ENCODE measurements around the gene TUBB1.
A peak's percentile ranks its signal among the peaks of the same experiment; 100 is the strongest.

The TUBB1 gene

DNA sequence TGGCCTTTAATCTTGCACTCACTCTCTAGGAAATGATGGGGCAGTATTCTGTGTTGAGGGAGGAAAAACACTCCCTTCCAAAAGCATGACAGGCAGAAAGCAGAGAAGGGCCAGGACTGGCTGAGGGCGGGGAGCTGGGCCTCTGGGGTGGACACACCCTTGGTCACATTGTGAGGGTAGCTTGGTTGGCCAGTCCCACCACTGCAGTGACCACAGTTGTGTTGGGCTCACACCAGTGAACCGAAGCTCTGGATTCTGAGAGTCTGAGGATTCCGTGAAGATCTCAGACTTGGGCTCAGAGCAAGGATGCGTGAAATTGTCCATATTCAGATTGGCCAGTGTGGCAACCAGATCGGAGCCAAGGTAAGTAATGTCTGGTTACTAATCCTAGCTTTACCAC is at the start of gene TUBB1:
Gene TUBB1 (plus strand): TSS at position 213 of the 400 bp plus-strand sequence. CDS start 94 bp downstream, at position 307.
- no peak for TF ChIP-seq Cebpa-rat (IDR thresholded peaks at IDR 0.05)
- no peak within 1 kb of the TSS; a peak in 1 of 22 replicates for H3K4me2 ChIP-seq
- peaks cover 2 to 48% (median 27%) of the 10 kb centered on the region in 11 experiments; a peak in 19 of 22 replicates for H4K20me1 ChIP-seq
- H3K27ac ChIP-seq = no peak within 1 kb of the TSS
- no peaks in the 10 kb centered on the region for H3K9me3 ChIP-seq (replicated peaks in 1 of 11)
- no peaks in the 10 kb centered on the region for H3K27me3 ChIP-seq
- peaks cover 16 to 53% (median 24%) of the 10 kb centered on the region in 11 experiments for H3K36me3 ChIP-seq
- no peak within 1 kb of the TSS; a peak in 1 of 22 replicates for H3K9ac ChIP-seq
- peaks cover 23 to 34% (median 28%) of the 10 kb centered on the region in 10 experiments for H3K4me1 ChIP-seq
- H3K4me3 ChIP-seq = no peak within 1 kb of the TSS

DNA sequence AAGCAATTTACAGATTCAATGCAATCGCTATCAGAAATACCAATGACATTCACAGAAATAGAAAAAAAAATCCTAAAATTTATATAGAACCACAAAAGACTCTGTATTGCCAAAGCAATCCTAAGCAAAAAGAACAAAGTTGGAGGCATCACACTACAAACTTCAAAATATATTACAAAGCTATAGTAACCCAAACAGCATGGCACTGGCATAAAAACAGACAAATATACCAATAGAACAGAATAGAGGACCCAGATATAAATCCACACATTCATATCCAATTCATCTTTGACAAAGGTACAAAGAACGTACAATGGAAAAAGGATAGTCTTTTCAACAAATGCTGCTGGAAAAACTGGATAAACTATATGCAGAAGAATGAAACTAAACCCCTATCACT is 49.8 kb upstream of the TUBB1 start:
- Histone ChIP-seq H4K20me1 (no peaks in the 10 kb centered on the region), H3K9me3 (replicated peaks in 1 of 11) (peaks cover 6 to 22% (median 11%) of the 10 kb centered on the region in 11 experiments; a peak in 18 of 22 replicates), H3K4me1 (peaks cover 0 to 9% (median 1%) of the 10 kb centered on the region in 10 experiments; a peak in 7 of 20 replicates), H3K27me3 (no peaks in the 10 kb centered on the region), H3K27ac (no peak overlapping the region), H3K4me2 (no peak overlapping the region), H3K4me3 (no peak overlapping the region), H3K36me3 (no peaks in the 10 kb centered on the region), H3K9ac (no peak overlapping the region)
- TF ChIP-seq Cebpa-rat (IDR thresholded peaks at IDR 0.05) = no peak

DNA sequence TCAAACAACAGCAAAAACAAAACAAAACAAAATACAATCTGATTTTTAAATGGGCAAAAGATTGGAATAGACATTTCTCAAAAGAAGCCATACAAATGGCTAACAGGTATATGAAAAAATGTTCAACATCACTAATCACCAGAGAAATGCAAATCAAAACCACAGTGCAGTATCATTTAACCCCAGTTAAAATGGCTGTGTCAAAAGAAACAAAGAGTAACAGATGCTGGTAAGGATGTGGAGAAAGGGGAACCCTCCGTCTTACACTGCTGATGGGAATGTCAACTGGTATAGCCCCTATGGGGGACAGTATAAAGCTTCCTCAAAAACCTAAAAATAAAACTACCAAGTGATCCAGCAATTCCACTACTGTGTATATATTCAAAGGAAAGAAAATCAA is 49.1 kb upstream of the TUBB1 start:
- TF ChIP-seq Cebpa-rat (IDR thresholded peaks at IDR 0.05) = no peak
- no peaks in the 10 kb centered on the region for H3K27me3 ChIP-seq
- H3K4me1 ChIP-seq = peaks cover 0 to 10% (median 1%) of the 10 kb centered on the region in 10 experiments; a peak in 7 of 20 replicates
- no peaks in the 10 kb centered on the region for H4K20me1 ChIP-seq
- H3K9me3 ChIP-seq (replicated peaks in 1 of 11) = peaks cover 11 to 26% (median 16%) of the 10 kb centered on the region in 11 experiments; a peak in 20 of 22 replicates
- H3K36me3 ChIP-seq = no peaks in the 10 kb centered on the region
- no peak overlapping the region for H3K27ac ChIP-seq
- no peak overlapping the region for H3K4me3 ChIP-seq
- no peak overlapping the region for H3K9ac ChIP-seq
- no peak overlapping the region for H3K4me2 ChIP-seq

DNA sequence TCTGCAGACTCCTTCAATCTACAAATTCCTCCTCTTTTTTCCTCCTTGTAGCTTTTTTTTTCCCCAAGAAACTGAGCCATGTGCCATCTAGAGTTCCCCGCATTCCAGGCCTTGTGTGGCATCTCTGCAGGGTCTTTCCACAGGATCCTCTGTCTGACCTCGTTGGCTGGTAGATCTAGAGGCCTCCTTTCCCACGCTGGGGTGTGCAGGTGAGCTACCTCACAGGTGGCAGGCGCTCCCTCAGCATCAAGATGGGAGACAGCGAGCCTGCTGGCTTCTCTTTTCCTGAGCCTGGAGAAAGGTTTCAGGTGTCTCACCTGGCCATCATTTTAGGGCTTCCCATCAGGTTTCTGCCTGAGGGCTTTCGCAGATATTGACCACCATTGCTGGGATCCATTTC is 47.8 kb upstream of the TUBB1 start:
- Histone ChIP-seq H3K4me3 (no peak overlapping the region), H4K20me1 (no peaks in the 10 kb centered on the region), H3K27ac (no peak overlapping the region), H3K27me3 (no peaks in the 10 kb centered on the region), H3K9me3 (replicated peaks in 1 of 11) (peaks cover 24 to 39% (median 28%) of the 10 kb centered on the region in 11 experiments), H3K4me2 (no peak overlapping the region), H3K9ac (no peak overlapping the region), H3K4me1 (peaks cover 0 to 10% (median 1%) of the 10 kb centered on the region in 10 experiments; a peak in 7 of 20 replicates), H3K36me3 (no peaks in the 10 kb centered on the region)
- TF ChIP-seq Cebpa-rat (IDR thresholded peaks at IDR 0.05) = no peak

DNA sequence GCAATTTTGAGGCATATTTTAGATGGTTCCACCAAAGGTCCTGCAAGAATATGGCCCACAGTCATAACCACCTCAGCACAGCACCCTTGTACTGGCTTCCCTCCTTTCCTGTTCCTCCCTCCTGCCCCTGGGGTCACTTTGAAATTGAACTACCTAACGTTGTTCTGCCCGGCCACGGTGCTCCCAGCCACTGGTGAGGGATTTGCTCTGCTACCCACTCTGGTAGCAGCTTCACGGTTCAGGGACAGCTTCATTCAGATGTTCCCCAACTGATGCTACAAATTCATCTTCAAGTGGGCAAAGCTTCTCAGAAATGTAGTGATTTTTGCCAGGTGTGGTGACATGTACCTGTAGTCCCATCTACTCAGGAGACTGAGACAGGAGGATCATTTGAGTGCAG is 46.0 kb upstream of the TUBB1 start:
- no peaks in the 10 kb centered on the region for H3K36me3 ChIP-seq
- TF ChIP-seq Cebpa-rat (IDR thresholded peaks at IDR 0.05) = no peak
- H3K4me1 ChIP-seq = peaks cover 0 to 10% (median 1%) of the 10 kb centered on the region in 10 experiments; a peak in 7 of 20 replicates
- no peaks in the 10 kb centered on the region for H4K20me1 ChIP-seq
- no peak overlapping the region for H3K4me2 ChIP-seq
- no peak overlapping the region for H3K4me3 ChIP-seq
- H3K27ac ChIP-seq = no peak overlapping the region
- peaks cover 27 to 42% (median 35%) of the 10 kb centered on the region in 11 experiments for H3K9me3 ChIP-seq (replicated peaks in 1 of 11)
- no peaks in the 10 kb centered on the region for H3K27me3 ChIP-seq
- H3K9ac ChIP-seq = no peak overlapping the region

DNA sequence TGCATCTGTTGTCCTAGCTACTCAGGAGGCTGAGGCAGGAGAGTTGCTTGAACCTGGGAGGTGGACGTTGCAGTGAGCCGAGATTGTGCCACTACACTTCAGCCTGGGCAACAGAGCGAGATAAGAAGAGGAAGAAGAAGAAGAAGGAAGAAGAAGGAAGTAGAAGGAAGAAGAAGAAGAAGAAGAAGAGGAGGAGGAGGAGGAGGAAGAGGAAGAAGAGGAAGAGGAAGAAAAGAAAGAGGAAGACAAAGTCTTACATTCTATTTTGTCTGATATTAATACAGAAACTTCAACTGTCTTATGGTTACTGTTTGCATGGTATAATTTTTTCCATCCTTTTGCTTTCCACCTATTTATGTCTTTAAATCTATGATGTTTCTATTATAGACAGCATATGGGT is 45.4 kb upstream of the TUBB1 start:
- no peak overlapping the region for H3K9ac ChIP-seq
- no peak overlapping the region for H3K4me3 ChIP-seq

DNA sequence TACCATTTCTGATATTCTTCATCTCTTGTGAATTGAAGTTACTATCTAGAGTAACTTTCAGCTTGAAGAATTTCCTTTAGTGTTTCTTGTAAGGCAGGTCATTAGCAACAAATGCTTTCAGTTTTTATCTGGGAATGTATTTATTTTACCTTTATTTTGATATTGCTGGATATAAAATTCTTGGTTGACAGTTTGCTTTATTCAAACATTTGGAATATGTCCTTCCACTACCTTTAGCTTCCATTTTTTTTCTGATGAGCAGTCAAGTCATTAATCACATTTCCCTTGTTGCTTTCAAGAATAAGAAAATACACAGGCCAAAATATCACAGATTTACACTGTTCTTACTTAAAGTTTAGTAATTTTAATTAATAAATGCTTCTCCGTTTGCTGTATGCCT is 43.9 kb upstream of the TUBB1 start:
- Histone ChIP-seq H3K9ac (no peak overlapping the region), H3K27ac (no peak overlapping the region), H3K4me3 (no peak overlapping the region)

More for the DNA sequence above, 45.4 kb upstream of the TUBB1 start:
- TF ChIP-seq Cebpa-rat (IDR thresholded peaks at IDR 0.05) = no peak
- Histone ChIP-seq H3K4me2 (peak overlapping the region in 2 of 11 experiments; percentile 29 to 56; a peak in 2 of 22 replicates), H3K27me3 (no peaks in the 10 kb centered on the region), H3K36me3 (no peaks in the 10 kb centered on the region), H4K20me1 (no peaks in the 10 kb centered on the region), H3K4me1 (peaks cover 0 to 10% (median 1%) of the 10 kb centered on the region in 10 experiments; a peak in 7 of 20 replicates), H3K9me3 (replicated peaks in 1 of 11) (peaks cover 27 to 36% (median 33%) of the 10 kb centered on the region in 11 experiments), H3K27ac (no peak overlapping the region)

DNA sequence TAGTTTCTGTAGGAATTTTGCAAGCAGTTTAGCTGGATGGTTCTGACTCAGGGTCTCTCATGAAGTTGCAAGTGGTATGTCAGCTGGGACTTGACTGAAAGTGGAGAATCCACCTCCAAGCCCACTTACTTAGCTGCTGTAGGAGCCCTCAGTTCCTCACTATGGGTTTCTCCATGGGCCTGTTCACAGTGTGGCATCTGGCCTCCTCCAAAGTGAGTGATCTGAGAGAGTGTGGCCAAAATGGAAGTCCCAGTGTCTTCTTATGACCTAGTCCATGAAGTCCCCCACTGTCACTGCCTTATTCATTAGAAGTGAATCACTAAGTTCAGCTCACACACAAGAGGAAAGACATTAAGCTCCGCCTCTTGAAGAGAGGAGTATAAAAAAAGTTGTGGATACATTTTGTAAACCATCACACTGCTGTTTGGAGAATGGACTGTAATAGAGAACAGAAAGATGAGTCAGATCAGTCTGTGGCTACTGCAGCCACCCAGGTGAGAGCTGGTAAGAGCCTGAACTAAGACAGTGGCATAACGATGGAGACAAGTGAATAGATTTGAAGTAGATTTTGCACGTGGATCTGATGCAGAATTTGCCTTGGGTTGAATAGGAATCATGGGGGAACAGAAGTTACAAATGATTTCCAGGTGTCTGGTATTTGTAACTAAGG is 43.0 kb upstream of the TUBB1 start:
- Histone ChIP-seq H3K36me3 (no peaks in the 10 kb centered on the region), H3K4me1 (peaks cover 5 to 19% (median 7%) of the 10 kb centered on the region in 10 experiments; a peak in 12 of 20 replicates), H3K27ac (no peak overlapping the region), H3K4me2 (no peak overlapping the region), H3K27me3 (no peaks in the 10 kb centered on the region), H4K20me1 (no peaks in the 10 kb centered on the region), H3K9ac (no peak overlapping the region), H3K4me3 (no peak overlapping the region), H3K9me3 (replicated peaks in 1 of 11) (peaks cover 21 to 26% (median 25%) of the 10 kb centered on the region in 11 experiments)
- TF ChIP-seq Cebpa-rat (IDR thresholded peaks at IDR 0.05) = no peak

More for the DNA sequence above, 43.9 kb upstream of the TUBB1 start:
- peaks cover 21 to 26% (median 25%) of the 10 kb centered on the region in 11 experiments for H3K9me3 ChIP-seq (replicated peaks in 1 of 11)
- H3K36me3 ChIP-seq = no peaks in the 10 kb centered on the region
- peaks cover under 1 to 15% (median 4%) of the 10 kb centered on the region in 10 experiments; a peak in 11 of 20 replicates for H3K4me1 ChIP-seq
- no peaks in the 10 kb centered on the region for H4K20me1 ChIP-seq
- H3K27me3 ChIP-seq = no peaks in the 10 kb centered on the region
- no peak for TF ChIP-seq Cebpa-rat (IDR thresholded peaks at IDR 0.05)
- no peak overlapping the region for H3K4me2 ChIP-seq

DNA sequence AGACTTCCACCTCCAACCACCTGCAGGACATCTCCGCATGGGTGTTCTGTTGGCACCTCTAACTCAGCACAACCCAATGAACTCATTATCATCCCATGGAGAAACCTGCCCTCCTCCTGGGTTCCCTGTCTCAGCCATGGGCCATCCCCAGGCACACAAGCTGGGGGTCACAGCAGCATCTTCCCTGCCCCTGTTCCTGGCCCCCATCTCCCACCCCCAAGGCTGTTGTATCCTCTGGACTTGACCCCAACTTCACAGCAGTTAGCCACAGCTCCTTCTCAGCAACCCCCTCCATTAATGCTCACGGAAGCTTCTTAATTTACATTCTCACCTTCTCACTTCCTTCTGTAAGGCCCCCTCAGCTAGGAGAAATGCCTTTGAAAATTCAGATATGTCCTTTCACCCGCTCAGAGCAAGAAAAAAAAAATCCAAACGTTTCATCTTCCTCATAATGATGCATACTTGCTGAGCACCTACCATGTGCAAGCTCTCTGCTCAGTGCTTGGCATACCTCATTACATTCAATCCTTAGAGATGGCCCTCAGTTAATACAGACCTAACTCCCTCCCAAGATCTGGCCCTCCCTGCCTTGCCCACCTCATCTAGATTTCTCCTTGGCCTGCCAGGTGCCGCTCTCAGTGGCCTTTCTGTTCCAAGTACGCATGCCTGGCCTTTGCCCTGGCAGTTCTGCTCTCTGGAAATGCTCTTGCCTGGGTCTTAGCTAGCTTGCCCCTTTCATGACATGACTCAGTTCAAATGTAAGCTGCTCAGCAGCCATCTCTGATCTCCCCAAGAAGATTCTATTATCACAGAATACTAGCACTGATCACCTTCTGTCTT is 40.7 kb upstream of the TUBB1 start:
- TF ChIP-seq Cebpa-rat (IDR thresholded peaks at IDR 0.05) = no peak
- no peaks in the 10 kb centered on the region for H3K27me3 ChIP-seq
- peaks cover 21 to 26% (median 25%) of the 10 kb centered on the region in 11 experiments for H3K9me3 ChIP-seq (replicated peaks in 1 of 11)
- H3K9ac ChIP-seq = no peak overlapping the region
- H3K4me2 ChIP-seq = no peak overlapping the region
- H3K4me1 ChIP-seq = peaks cover 22 to 37% (median 24%) of the 10 kb centered on the region in 10 experiments
- H3K36me3 ChIP-seq = peaks cover 0 to 7% (median 0%) of the 10 kb centered on the region in 11 experiments; a peak in 3 of 22 replicates
- no peak overlapping the region for H3K4me3 ChIP-seq
- H3K27ac ChIP-seq = no peak overlapping the region
- H4K20me1 ChIP-seq = peaks cover 0 to 21% (median 11%) of the 10 kb centered on the region in 11 experiments; a peak in 15 of 22 replicates
